BLaER1 treated with 17β-estradiol and CSF1 and Interleukin-3, amounts not matched to agents 10 nM and 100 nM (cell line): ENCODE measurements around the gene SLX4IP.

Experiments
- H3K27ac ChIP-seq, 11 experiments: shearing (Covaris generic); formaldehyde crosslinking; 2 replicates each; pipeline ENCODE4 v1.8.1; 2022
- H3K27me3 ChIP-seq, 11 experiments: shearing (Covaris generic); formaldehyde crosslinking; 2 replicates each; pipeline ENCODE4 v1.8.1; 2022
- H3K36me3 ChIP-seq, 11 experiments: shearing (Covaris generic); formaldehyde crosslinking; 2 replicates each; pipeline ENCODE4 v1.8.1; 2022
- H3K4me1 ChIP-seq, 10 experiments: shearing (Covaris generic); formaldehyde crosslinking; 2 replicates each; pipeline ENCODE4 v1.8.1; 2022
- H3K4me2 ChIP-seq, 11 experiments: shearing (Covaris generic); formaldehyde crosslinking; 2 replicates each; pipeline ENCODE4 v1.8.1; 2022
- H3K4me3 ChIP-seq, 10 experiments: shearing (Covaris generic); formaldehyde crosslinking; 2 replicates each; pipeline ENCODE4 v1.8.1; 2022
- H3K9ac ChIP-seq, 11 experiments: shearing (Covaris generic); formaldehyde crosslinking; 2 replicates each; pipeline ENCODE4 v1.8.1; 2022
- H3K9me3 ChIP-seq, 11 experiments: shearing (Covaris generic); formaldehyde crosslinking; replicated peaks in 1 of 11; 2 replicates each; pipeline ENCODE4 v1.8.1; 2022
- H4K20me1 ChIP-seq, 11 experiments: shearing (Covaris generic); formaldehyde crosslinking; 2 replicates each; pipeline ENCODE4 v1.8.1; 2022
- Cebpa-rat ChIP-seq, 11 experiments: shearing (Covaris generic); IDR thresholded peaks; 2 replicates each; pipeline ENCODE4 v1.8.1; 2022

Gene SLX4IP

DNA sequence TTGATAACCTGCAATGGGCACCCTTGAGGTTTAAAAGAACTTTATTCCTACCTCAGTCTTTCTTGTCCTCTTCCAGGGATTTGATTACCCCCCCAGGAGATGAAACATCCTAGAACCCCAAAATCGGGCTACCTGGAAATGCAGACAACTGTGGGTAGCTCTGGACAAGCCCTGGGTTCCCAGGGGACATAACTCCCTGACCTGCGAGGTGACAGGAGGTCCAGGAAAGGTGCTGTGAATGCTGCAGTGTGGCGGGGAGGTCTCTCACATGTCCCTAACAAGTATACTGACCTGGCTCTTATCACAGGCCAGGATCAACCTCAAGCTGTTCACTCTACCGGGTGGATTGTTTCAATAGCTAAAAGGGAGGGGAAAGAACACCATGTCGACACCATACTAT lies 227.0 kb downstream of the SLX4IP start:
- TF ChIP-seq Cebpa-rat (IDR thresholded peaks at IDR 0.05), result no peak
- Histone ChIP-seq H3K9me3 (no peaks in the 10 kb centered on the region), H3K4me1 (peaks cover 0 to 23% (median 11%) of the 10 kb centered on the region in 10 experiments; a peak in 16 of 20 replicates), H3K4me2 (peak overlapping the region in 4 of 11 experiments; percentile 36 to 71 (median 54); a peak in 7 of 22 replicates), H3K9ac (no peak overlapping the region), H4K20me1 (peaks cover 0 to 67% (median 6%) of the 10 kb centered on the region in 11 experiments; a peak in 8 of 22 replicates), H3K4me3 (no peak overlapping the region), H3K36me3 (peaks cover 0 to 70% (median 27%) of the 10 kb centered on the region in 11 experiments; a peak in 14 of 22 replicates), H3K27ac (no peak overlapping the region), H3K27me3 (no peaks in the 10 kb centered on the region)

DNA sequence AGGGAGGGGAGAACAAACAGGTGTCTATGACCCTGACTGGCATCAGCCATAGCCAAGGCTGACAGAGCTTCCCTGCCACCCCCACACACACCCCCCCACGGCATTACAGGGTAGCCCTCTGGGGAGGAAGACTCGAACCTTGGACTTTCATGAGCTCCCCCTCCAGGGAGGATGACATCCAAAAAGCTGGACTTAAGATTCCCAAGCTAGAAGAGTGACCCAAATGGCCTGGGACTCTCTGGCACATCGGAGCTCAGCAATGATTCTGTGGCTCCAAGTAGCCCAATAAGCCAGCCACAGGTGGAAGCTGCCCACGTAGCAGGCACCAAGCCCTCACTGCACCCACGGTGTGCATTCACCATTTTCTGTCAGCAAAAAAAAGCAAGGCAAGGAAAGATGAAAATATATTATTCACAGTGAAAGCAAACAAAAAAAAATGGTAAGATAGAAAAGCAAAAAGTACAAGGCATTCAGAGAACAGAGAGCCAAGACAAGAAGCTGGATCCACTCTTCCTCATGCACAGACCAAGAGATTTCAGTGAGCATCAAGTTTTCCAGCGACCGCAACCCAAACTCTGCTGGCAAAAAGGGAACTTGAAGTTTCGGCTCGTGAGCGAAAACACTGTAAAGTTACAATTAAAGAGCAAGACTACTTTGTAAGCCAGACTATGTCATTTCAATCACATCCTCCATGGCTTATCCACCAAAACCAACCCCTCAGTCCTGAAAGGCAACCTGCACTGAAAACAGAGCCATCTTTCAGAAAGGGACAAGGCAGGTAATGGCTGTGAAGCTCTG lies 227.8 kb downstream of the SLX4IP start:
- Histone ChIP-seq H4K20me1 (peaks cover 0 to 74% (median 6%) of the 10 kb centered on the region in 11 experiments; a peak in 8 of 22 replicates), H3K4me2 (peak overlapping the region in 10 of 11 experiments; percentile 6 to 71 (median 36); a peak in 11 of 22 replicates), H3K9ac (no peak overlapping the region), H3K4me3 (no peak overlapping the region), H3K27ac (no peak overlapping the region), H3K4me1 (peaks cover 0 to 30% (median 12%) of the 10 kb centered on the region in 10 experiments; a peak in 16 of 20 replicates), H3K27me3 (no peaks in the 10 kb centered on the region), H3K9me3 (no peaks in the 10 kb centered on the region), H3K36me3 (peaks cover 0 to 70% (median 23%) of the 10 kb centered on the region in 11 experiments; a peak in 13 of 22 replicates)
- no peak for TF ChIP-seq Cebpa-rat (IDR thresholded peaks at IDR 0.05)

DNA sequence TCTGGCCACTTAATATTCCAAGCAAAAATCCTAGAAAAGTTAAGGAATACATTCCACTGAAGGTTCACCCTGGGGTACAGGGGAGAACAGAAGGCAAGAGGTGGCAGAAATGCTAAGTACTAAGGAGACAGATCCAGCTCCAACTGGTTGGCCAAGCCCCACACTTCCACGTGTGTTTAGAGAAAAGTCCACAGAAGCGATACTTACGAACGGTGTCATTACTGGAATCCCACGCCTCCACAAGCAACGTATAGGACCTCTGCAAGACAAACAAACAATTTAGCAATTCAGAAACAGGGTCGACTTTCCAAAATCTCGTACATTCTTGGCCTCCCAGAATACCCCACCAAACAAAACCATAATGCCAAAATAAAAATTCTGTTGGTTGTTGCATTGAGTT lies 228.7 kb downstream of the SLX4IP start:
- H3K9ac ChIP-seq, result no peak overlapping the region
- no peaks in the 10 kb centered on the region for H3K9me3 ChIP-seq
- H3K27me3 ChIP-seq, result 0 out of 22 replicates have a peak, but pooled peaks cover 0 to 2% (median 0%) of the 10 kb centered on the region in 11 experiments
- H3K4me2 ChIP-seq, result peak overlapping the region in 4 of 11 experiments; percentile 5 to 56 (median 38); a peak in 5 of 22 replicates
- H3K4me3 ChIP-seq, result no peak overlapping the region
- H3K36me3 ChIP-seq, result peaks cover 0 to 65% (median 16%) of the 10 kb centered on the region in 11 experiments; a peak in 11 of 22 replicates
- no peak overlapping the region for H3K27ac ChIP-seq
- H3K4me1 ChIP-seq, result peaks cover 8 to 32% (median 16%) of the 10 kb centered on the region in 10 experiments
- no peak for TF ChIP-seq Cebpa-rat (IDR thresholded peaks at IDR 0.05)
- H4K20me1 ChIP-seq, result peaks cover 0 to 81% (median 6%) of the 10 kb centered on the region in 11 experiments; a peak in 7 of 22 replicates

DNA sequence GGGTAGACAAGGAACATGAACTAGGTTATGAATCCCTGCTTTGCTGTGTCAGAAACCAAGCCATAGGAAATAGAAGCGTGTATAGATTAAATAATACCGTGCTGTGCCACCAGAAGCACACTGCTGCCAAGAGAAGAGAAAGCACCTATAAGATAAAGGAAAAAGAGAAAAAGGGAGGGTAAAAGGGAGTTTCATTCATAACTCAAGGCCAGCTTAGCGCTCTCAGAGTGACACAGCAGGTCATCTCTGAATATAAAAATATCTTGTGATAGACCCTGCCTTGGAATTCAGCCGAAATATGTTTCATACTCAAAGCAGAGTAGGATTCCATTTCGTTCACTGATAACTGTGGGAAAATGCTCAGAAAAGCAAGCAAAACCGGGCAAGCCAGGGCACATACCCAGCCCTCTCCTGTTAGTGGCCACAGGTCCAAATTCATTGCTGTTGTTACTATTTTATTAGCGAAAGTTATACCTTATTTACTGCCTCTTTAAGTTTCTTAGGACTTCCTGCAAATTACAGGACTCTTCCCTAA lies 230.0 kb downstream of the SLX4IP start:
- peaks cover 21 to 37% (median 27%) of the 10 kb centered on the region in 10 experiments for H3K4me1 ChIP-seq
- H4K20me1 ChIP-seq, result peaks cover 0 to 89% (median 10%) of the 10 kb centered on the region in 11 experiments; a peak in 8 of 22 replicates
- no peak overlapping the region for H3K9ac ChIP-seq
- no peak overlapping the region for H3K27ac ChIP-seq
- no peak overlapping the region for H3K4me2 ChIP-seq
- H3K9me3 ChIP-seq, result no peaks in the 10 kb centered on the region
- TF ChIP-seq Cebpa-rat (IDR thresholded peaks at IDR 0.05), result no peak
- H3K36me3 ChIP-seq, result peaks cover 0 to 53% (median 16%) of the 10 kb centered on the region in 11 experiments; a peak in 11 of 22 replicates
- H3K27me3 ChIP-seq, result 0 out of 22 replicates have a peak, but pooled peaks cover 0 to 3% (median 0%) of the 10 kb centered on the region in 11 experiments
- no peak overlapping the region for H3K4me3 ChIP-seq

DNA sequence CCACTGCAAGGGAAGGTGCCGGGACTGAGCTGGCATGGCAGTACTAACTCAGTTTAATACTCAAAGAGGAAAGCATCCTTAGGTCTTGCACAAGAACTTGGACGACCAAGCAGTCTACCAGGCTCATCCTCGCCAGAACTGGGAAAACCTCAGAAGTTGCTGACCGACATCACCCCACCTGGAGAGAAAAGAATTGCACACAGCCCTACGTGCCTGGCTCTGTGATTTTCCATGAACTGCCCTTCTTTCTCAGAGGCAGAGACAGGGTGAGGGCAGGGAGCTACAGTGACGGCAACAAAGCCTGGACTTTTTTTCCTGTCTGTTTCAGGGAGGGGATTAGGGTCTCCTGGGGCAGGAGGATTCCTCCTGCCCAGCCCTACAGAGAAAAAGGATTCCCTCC lies 230.7 kb downstream of the SLX4IP start:
- Histone ChIP-seq H3K4me2 (no peak overlapping the region), H3K9ac (no peak overlapping the region), H3K27me3 (peaks cover 0 to 3% (median 0%) of the 10 kb centered on the region in 11 experiments; a peak in 1 of 22 replicates), H3K9me3 (no peaks in the 10 kb centered on the region), H4K20me1 (peaks cover 0 to 95% (median 10%) of the 10 kb centered on the region in 11 experiments; a peak in 8 of 22 replicates), H3K4me1 (peaks cover 27 to 44% (median 34%) of the 10 kb centered on the region in 10 experiments), H3K27ac (no peak overlapping the region), H3K36me3 (peaks cover 0 to 46% (median 11%) of the 10 kb centered on the region in 11 experiments; a peak in 11 of 22 replicates), H3K4me3 (no peak overlapping the region)
- no peak for TF ChIP-seq Cebpa-rat (IDR thresholded peaks at IDR 0.05)

DNA sequence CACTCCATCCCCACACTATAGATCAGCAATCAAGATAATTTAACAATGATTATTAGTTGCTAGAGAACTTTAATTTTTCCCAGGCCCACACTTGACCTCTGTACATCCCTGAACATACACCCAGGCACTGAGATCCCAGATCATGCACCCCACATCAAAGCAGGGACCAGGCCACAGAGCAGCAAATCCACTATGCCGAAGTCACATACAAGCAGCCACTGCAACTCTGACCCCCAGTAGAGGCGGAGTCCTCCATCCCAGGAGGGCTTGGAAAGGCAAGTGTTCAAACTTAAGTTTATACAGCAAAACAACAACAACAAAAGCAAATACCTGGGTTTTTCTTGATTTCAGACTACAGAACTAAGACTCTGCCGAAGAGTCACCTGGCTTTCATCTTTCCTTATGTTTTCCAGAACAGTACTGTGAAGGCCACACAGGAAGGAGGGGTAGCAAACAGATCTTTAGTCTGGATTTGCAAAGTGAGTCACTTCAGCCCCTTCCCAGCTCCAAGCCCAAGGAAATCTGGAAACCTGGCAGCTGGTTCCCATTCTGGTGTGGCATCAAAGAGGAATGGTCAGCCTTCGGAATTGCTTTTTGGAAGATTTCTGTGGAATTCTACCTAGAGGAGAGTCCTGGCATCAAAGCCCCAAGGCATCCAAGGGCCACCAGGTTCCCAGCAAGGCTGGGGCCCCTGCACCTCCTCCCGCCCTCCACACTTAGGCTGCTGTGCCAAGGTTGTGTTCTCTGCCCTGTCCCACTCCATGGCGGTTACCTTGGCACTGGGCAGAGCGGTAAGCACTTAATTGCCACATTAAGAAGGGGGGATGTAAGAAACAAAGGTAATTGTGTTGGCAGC lies 231.3 kb downstream of the SLX4IP start:
- Histone ChIP-seq H3K27ac (no peak overlapping the region), H3K9me3 (no peaks in the 10 kb centered on the region), H3K4me2 (peak overlapping the region in 4 of 11 experiments; percentile 18 to 56 (median 29); a peak in 6 of 22 replicates), H4K20me1 (peaks cover 0 to 92% (median 10%) of the 10 kb centered on the region in 11 experiments; a peak in 8 of 22 replicates), H3K4me3 (no peak overlapping the region), H3K4me1 (peaks cover 34 to 51% (median 41%) of the 10 kb centered on the region in 10 experiments), H3K9ac (no peak overlapping the region), H3K36me3 (peaks cover 0 to 39% (median 6%) of the 10 kb centered on the region in 11 experiments; a peak in 10 of 22 replicates), H3K27me3 (peaks cover 0 to 7% (median 2%) of the 10 kb centered on the region in 11 experiments; a peak in 10 of 22 replicates)
- no peak for TF ChIP-seq Cebpa-rat (IDR thresholded peaks at IDR 0.05)

DNA sequence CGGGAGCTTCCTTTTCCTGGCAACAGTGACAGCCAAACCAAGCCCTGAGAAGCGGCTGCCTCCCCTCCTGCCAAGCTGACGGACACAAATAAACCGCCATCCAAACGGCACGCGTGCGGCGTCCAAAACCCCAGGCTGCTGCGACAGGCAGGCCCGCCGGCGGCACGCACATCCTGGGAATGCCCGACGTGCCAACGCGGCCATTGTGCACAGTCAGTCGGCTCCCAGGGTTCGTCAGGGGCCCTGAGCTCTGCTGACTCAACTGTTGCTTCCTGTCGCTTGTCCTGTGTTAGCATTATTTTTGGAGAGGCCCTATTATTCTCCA lies 231.9 kb downstream of the SLX4IP start:
- Histone ChIP-seq H3K4me2 (peak overlapping the region in 5 of 11 experiments; percentile 18 to 93 (median 38); a peak in 9 of 22 replicates), H3K27ac (no peak overlapping the region), H3K9ac (no peak overlapping the region), H3K36me3 (peaks cover 0 to 33% (median 3%) of the 10 kb centered on the region in 11 experiments; a peak in 9 of 22 replicates), H3K27me3 (peaks cover 0 to 13% (median 7%) of the 10 kb centered on the region in 11 experiments; a peak in 18 of 22 replicates), H3K4me3 (no peak overlapping the region), H4K20me1 (peaks cover 0 to 86% (median 10%) of the 10 kb centered on the region in 11 experiments; a peak in 8 of 22 replicates), H3K4me1 (peaks cover 39 to 57% (median 47%) of the 10 kb centered on the region in 10 experiments), H3K9me3 (no peaks in the 10 kb centered on the region)
- TF ChIP-seq Cebpa-rat (IDR thresholded peaks at IDR 0.05), result no peak

DNA sequence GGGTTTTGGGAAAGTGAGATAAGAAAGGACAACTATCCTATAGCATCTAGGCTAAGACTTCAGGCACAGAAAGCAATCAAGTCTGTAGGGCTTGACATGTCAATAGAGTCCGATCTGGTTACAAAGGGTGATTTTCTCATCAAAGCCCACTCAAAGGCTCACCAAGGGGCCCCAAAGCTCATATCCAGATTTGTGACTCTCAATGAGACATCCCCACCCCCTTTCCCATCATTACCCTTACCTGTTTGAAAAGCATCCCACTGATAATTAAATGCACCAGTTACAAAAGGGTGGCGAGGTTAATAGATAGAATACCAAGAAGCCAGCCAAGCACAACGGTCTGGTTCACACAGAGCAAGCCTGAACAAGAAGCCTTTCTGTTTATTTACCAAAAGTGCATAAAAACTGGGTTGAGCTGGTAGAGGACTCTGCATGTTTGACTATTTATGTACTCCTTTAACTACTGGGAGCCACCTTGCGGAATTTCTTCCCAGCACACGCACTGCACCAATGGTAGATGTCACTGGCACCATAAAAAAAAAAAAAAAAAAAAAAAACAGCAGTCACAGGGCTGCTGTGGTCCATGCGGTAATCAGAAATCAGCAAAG lies 232.6 kb downstream of the SLX4IP start:
- Histone ChIP-seq H3K9ac (no peak overlapping the region), H3K27me3 (peaks cover 0 to 20% (median 14%) of the 10 kb centered on the region in 11 experiments; a peak in 18 of 22 replicates), H3K4me3 (no peak overlapping the region), H4K20me1 (peaks cover 0 to 80% (median 10%) of the 10 kb centered on the region in 11 experiments; a peak in 12 of 22 replicates), H3K36me3 (peaks cover 0 to 31% (median 0%) of the 10 kb centered on the region in 11 experiments; a peak in 7 of 22 replicates), H3K9me3 (no peaks in the 10 kb centered on the region), H3K4me1 (peaks cover 37 to 58% (median 50%) of the 10 kb centered on the region in 10 experiments), H3K4me2 (peak overlapping the region in 9 of 11 experiments; percentile 18 to 100 (median 56); a peak in 10 of 22 replicates), H3K27ac (no peak overlapping the region)
- TF ChIP-seq Cebpa-rat (IDR thresholded peaks at IDR 0.05), result no peak
